H9 (cell line): ENCODE results near the gene ZFAND3. TPM values are rescaled to one million over a fixed set of nuclear protein-coding genes. Genes with fewer than 3 reads are reported as not detected.

Experiments
- DNase-seq: peaks from one replicate; pipeline ENCODE4 v3.0.0-alpha.2; 2017
- H2AFZ ChIP-seq: one replicate; pipeline ENCODE4 v1.6.1; 2013; ENCODE audit warnings: mild to moderate bottlenecking, low read length, control low read depth, moderate library complexity
- H2AK5ac ChIP-seq: 2 replicates; pipeline ENCODE4 v1.6.1; 2013; ENCODE audit warnings: low read length, control low read depth, mixed read lengths; ENCODE audit not compliant: insufficient read length
- H2BK120ac ChIP-seq: one replicate; pipeline ENCODE4 v1.6.1; 2013; ENCODE audit warnings: low read depth, mild to moderate bottlenecking, low read length, control low read depth, inconsistent platforms; ENCODE audit not compliant: poor library complexity, severe bottlenecking
- H2BK12ac ChIP-seq: 2 replicates; pipeline ENCODE4 v1.6.1; 2013; ENCODE audit warnings: low read length, control low read depth, mixed read lengths, low read depth; ENCODE audit not compliant: insufficient read length
- H2BK15ac ChIP-seq: 2 replicates; pipeline ENCODE4 v1.6.1; 2013; ENCODE audit warnings: low read depth, low read length, control low read depth
- H2BK20ac ChIP-seq: one replicate; pipeline ENCODE4 v1.6.1; 2013; ENCODE audit warnings: low read depth, mild to moderate bottlenecking, low read length, control low read depth, inconsistent platforms; ENCODE audit not compliant: poor library complexity, severe bottlenecking
- H2BK5ac ChIP-seq: 2 replicates; pipeline ENCODE4 v1.6.1; 2013; ENCODE audit warnings: low read length, control low read depth, mixed read lengths; ENCODE audit not compliant: insufficient read length
- H3K14ac ChIP-seq: 2 replicates; pipeline ENCODE4 v1.6.1; 2013; ENCODE audit warnings: low read length, control low read depth; ENCODE audit not compliant: insufficient read depth
- H3K18ac ChIP-seq: 2 replicates; pipeline ENCODE4 v1.6.1; 2013; ENCODE audit warnings: low read depth, mild to moderate bottlenecking, mixed read lengths, low read length, control low read depth; ENCODE audit not compliant: insufficient read length
- H3K23ac ChIP-seq: 2 replicates; pipeline ENCODE4 v1.6.1; 2013; ENCODE audit warnings: low read length, control low read depth, mixed read lengths, low read depth; ENCODE audit not compliant: insufficient read length
- H3K23me2 ChIP-seq: 2 replicates; pipeline ENCODE4 v1.6.1; 2013; ENCODE audit warnings: low read depth, mild to moderate bottlenecking, mixed read lengths, low read length, control low read depth; ENCODE audit not compliant: insufficient read length, poor library complexity, severe bottlenecking
- H3K27ac ChIP-seq: 2 replicates; pipeline ENCODE4 v1.5.1; 2013; ENCODE audit warnings: low read length, control low read depth, mixed read lengths, low read depth; ENCODE audit not compliant: insufficient read length
- H3K27me3 ChIP-seq: 2 replicates; pipeline ENCODE4 v1.6.1; 2013; ENCODE audit warnings: low read length, control low read depth, inconsistent platforms; ENCODE audit not compliant: insufficient read depth
- H3K4ac ChIP-seq: 2 replicates; pipeline ENCODE4 v1.6.1; 2013; ENCODE audit warnings: low read depth, mild to moderate bottlenecking, control low read depth, inconsistent platforms, low read length, moderate library complexity
- H3K4me1 ChIP-seq: 2 replicates; pipeline ENCODE4 v1.6.1; 2013; ENCODE audit warnings: low read length, control low read depth, inconsistent platforms; ENCODE audit not compliant: insufficient read depth
- H3K4me2 ChIP-seq: 2 replicates; pipeline ENCODE4 v1.6.1; 2013; ENCODE audit warnings: low read length, control low read depth, mixed read lengths; ENCODE audit not compliant: insufficient read length, insufficient read depth
- H3K56ac ChIP-seq: 2 replicates; pipeline ENCODE4 v1.6.1; 2013; ENCODE audit warnings: low read depth, mild to moderate bottlenecking, mixed read lengths, low read length, control low read depth; ENCODE audit not compliant: insufficient read length
- H3K79me1 ChIP-seq: 2 replicates; pipeline ENCODE4 v1.6.1; 2013; ENCODE audit warnings: low read depth, mild to moderate bottlenecking, moderate library complexity, low read length, control low read depth, inconsistent platforms; ENCODE audit not compliant: insufficient read depth, poor library complexity, severe bottlenecking
- H3K79me2 ChIP-seq: 2 replicates; pipeline ENCODE4 v1.6.1; 2013; ENCODE audit warnings: low read length, control low read depth, inconsistent platforms; ENCODE audit not compliant: insufficient read depth
- H3K9ac ChIP-seq: 2 replicates; pipeline ENCODE4 v1.6.1; 2013; ENCODE audit warnings: low read length, control low read depth, mixed read lengths; ENCODE audit not compliant: insufficient read length; ENCODE audit errors: extremely low read depth
- H3K9me3 ChIP-seq: one replicate; pipeline ENCODE4 v1.6.1; 2013; ENCODE audit warnings: low read depth, low read length, inconsistent platforms; ENCODE audit not compliant: control insufficient read depth
- H3T11ph ChIP-seq: one replicate; pipeline ENCODE4 v1.6.1; 2013; ENCODE audit warnings: mild to moderate bottlenecking, low read length, control low read depth, inconsistent platforms
- H4K20me1 ChIP-seq: one replicate; pipeline ENCODE4 v1.6.1; 2013; ENCODE audit not compliant: control insufficient read depth, insufficient read length, insufficient read depth
- H4K5ac ChIP-seq: 2 replicates; pipeline ENCODE4 v1.6.1; 2013; ENCODE audit warnings: low read depth, mild to moderate bottlenecking, mixed read lengths, low read length, control low read depth; ENCODE audit not compliant: insufficient read length
- H4K8ac ChIP-seq: replicated peaks from 2 replicates; pipeline ENCODE4 v1.6.1; 2013; ENCODE audit warnings: low read length, control low read depth, mixed read lengths, low read depth; ENCODE audit not compliant: insufficient read length
- H4K91ac ChIP-seq: 2 replicates; pipeline ENCODE4 v1.6.1; 2013; ENCODE audit warnings: low read depth, mild to moderate bottlenecking, moderate library complexity, mixed read lengths, low read length, control low read depth; ENCODE audit not compliant: insufficient read length
- H3K27ac Mint-ChIP-seq, 3 experiments: 2 replicates in 2 of 3; 3 replicates in 1 of 3; pipeline ENCODE4 v1.8.0; 2020 to 2021; ENCODE audit warnings: mixed read lengths in 3 of 3, mild to moderate bottlenecking in 1 of 3, moderate library complexity in 1 of 3
- H3K27me3 Mint-ChIP-seq: 2 replicates; pipeline ENCODE4 v1.8.0; 2021; ENCODE audit warnings: low read depth, mild to moderate bottlenecking, moderate library complexity, mixed read lengths
- H3K36me3 Mint-ChIP-seq, 3 experiments: 2 replicates in 2 of 3; 3 replicates in 1 of 3; pipeline ENCODE4 v1.8.0; 2020 to 2021; ENCODE audit warnings: low read depth in 3 of 3, mixed read lengths in 3 of 3; ENCODE audit not compliant: insufficient read depth in 1 of 3
- H3K4me1 Mint-ChIP-seq, 2 experiments: 2 replicates each; pipeline ENCODE4 v1.8.0; 2020; ENCODE audit warnings: mixed read lengths in 2 of 2
- H3K4me3 Mint-ChIP-seq, 2 experiments: 2 replicates in 1 of 2; 3 replicates in 1 of 2; pipeline ENCODE4 v1.8.0; 2020 to 2021; ENCODE audit warnings: mild to moderate bottlenecking in 2 of 2, mixed read lengths in 2 of 2, moderate library complexity in 1 of 2
- H3K9me3 Mint-ChIP-seq, 2 experiments: 2 replicates in 1 of 2; 3 replicates in 1 of 2; pipeline ENCODE4 v1.8.0; 2020; ENCODE audit warnings: mild to moderate bottlenecking in 2 of 2, mixed read lengths in 2 of 2, moderate library complexity in 1 of 2
- WGBS: extraction: QIAGEN DNeasy Blood & Tissue Kit; methylation state at CpG from one replicate; pipeline ENCODE4 v1.1.7; 2013; ENCODE audit warnings: missing lambda C conversion rate, low lambda C conversion rate, mixed read lengths; ENCODE audit not compliant: insufficient read length; ENCODE audit errors: extremely low coverage; 5-methylcytosine and 5-hydroxymethylcytosine counted together
- total RNA-seq: library from RNA; stranded (reverse); gene quantifications from 2 replicates; pipeline ENCODE4 v1.2.1, GENCODE V29; 2021
- TF ChIP-seq, protein P1 (sequence below): fragments of 200-600 bp; sonication (generic); conservative IDR thresholded peaks from 3 replicates; pipeline ENCODE4 v1.8.0; 2021; ENCODE audit warnings: antibody characterized with exemption, mild to moderate bottlenecking

The ZFAND3 gene
- total RNA-seq, 1 experiment from 2014 or later: 57.7 TPM

DNA sequence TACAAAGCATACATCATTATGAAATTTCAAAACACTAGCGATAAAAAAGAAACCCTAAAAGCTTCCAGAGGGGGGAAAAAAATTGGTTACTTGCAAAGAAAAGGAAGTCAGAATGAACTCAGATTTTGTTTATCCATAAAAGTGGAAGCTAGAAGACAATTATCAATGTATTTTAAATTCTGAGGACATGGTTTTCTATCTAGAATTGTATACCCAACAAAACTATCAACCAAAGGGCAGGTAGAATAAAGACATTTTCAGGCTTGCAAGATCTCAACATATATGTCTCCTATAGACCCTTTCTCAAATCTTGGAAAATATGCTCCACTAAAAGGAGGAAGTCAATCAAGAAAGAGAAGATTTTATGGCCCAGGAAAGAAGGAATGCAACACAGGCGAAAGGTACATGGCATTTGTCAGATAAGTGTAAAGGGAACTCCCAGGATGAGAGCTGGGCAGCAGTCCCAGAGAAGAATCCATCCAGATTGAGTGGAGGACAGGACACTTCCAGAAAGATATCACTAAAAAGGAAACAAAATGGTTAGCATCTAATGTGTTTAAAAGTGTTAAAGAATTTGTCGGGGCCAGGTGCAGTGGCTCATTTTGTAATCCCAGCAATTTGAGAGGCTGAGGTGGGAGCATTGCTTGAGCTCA, 45.4 kb upstream of the ZFAND3 start:
- TF ChIP-seq, protein P1, sequence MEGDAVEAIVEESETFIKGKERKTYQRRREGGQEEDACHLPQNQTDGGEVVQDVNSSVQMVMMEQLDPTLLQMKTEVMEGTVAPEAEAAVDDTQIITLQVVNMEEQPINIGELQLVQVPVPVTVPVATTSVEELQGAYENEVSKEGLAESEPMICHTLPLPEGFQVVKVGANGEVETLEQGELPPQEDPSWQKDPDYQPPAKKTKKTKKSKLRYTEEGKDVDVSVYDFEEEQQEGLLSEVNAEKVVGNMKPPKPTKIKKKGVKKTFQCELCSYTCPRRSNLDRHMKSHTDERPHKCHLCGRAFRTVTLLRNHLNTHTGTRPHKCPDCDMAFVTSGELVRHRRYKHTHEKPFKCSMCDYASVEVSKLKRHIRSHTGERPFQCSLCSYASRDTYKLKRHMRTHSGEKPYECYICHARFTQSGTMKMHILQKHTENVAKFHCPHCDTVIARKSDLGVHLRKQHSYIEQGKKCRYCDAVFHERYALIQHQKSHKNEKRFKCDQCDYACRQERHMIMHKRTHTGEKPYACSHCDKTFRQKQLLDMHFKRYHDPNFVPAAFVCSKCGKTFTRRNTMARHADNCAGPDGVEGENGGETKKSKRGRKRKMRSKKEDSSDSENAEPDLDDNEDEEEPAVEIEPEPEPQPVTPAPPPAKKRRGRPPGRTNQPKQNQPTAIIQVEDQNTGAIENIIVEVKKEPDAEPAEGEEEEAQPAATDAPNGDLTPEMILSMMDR: no peak
- Histone ChIP-seq H3K4me2 (no peak overlapping the region), H3T11ph (no peak overlapping the region), H4K5ac (no peak overlapping the region), H3K79me1 (no peaks in the 10 kb centered on the region), H3K9ac (no peak overlapping the region), H3K27ac (no peak overlapping the region), H4K20me1 (no peaks in the 10 kb centered on the region), H4K8ac (no peak overlapping the region), H4K91ac (no peak overlapping the region), H3K4me1 (peaks cover 7% of the 10 kb centered on the region), H3K23ac (no peak overlapping the region), H3K18ac (no peak overlapping the region), H3K23me2 (no peaks in the 10 kb centered on the region), H2AFZ (no peak overlapping the region), H3K56ac (no peak overlapping the region), H2BK5ac (no peak overlapping the region), H3K27me3 (peaks cover 12% of the 10 kb centered on the region; the same call in 1 of the 2 replicates), H2BK12ac (no peak overlapping the region), H2BK20ac (no peak overlapping the region), H2AK5ac (no peak overlapping the region), H3K79me2 (no peaks in the 10 kb centered on the region), H3K4ac (no peak overlapping the region), H3K9me3 (no peaks in the 10 kb centered on the region), H3K14ac (no peak overlapping the region), H2BK120ac (no peak overlapping the region), H2BK15ac (no peak overlapping the region)
- no peak overlapping the region for H3K27ac Mint-ChIP-seq
- no CpG with 5 or more reads among the region's 3 CpGs for WGBS
- H3K36me3 Mint-ChIP-seq: peaks cover 0 to 3% (median 0%) of the 10 kb centered on the region in 3 experiments; a peak in 3 of 7 replicates
- peaks cover 98% of the 10 kb centered on the region for H3K27me3 Mint-ChIP-seq
- H3K9me3 Mint-ChIP-seq: peaks cover 4 to 8% of the 10 kb centered on the region in 2 experiments; a peak in 4 of 5 replicates
- H3K4me3 Mint-ChIP-seq: no peak overlapping the region
- peaks cover 25 to 31% of the 10 kb centered on the region in 2 experiments for H3K4me1 Mint-ChIP-seq
- DNase-seq: no peak
